NCI-H1930 (cell line): ENCODE data around the gene IQCE.

Source experiments
- DNase-seq, 2 experiments: peaks; one replicate each; lab custom pipeline; 2025; lab: John Stamatoyannopoulos, UW

The IQCE gene

DNA sequence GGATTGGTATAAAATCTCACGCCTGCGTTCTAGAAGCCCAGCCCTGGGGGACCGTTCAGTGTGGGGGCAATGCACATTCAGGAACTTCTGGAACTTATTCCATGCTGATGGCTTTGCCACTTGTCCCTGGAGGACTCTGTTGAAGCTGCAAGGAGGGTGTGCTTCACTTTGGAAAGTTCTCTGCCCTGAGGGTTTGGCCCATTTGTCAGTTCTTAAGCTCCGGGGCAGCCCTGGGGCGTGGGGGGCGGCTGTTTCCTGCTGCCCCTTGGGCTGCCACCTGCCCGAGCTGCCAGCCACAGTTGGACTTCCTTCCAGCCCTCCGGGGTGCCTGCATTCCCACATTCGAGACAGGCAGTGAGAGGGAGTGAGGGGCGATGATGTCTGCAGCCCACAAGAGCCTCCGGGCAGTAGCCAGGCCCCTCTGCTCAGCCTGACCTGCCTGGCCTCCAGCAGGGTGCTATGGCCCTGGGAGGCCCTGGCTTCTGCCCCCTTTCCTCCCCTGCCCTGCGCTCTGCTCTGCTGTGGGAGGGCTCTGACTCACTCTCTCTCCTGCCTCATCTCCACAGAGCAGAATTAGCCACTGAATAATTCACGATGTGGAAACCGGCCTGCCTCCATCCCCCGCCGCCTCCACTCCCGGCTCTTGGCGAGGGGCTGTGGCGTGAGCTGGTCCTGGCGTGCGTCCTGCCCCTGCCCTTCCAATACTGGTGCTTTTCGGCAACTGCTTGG lies 74.9 kb downstream of the IQCE start:
- no peak for DNase-seq

DNA sequence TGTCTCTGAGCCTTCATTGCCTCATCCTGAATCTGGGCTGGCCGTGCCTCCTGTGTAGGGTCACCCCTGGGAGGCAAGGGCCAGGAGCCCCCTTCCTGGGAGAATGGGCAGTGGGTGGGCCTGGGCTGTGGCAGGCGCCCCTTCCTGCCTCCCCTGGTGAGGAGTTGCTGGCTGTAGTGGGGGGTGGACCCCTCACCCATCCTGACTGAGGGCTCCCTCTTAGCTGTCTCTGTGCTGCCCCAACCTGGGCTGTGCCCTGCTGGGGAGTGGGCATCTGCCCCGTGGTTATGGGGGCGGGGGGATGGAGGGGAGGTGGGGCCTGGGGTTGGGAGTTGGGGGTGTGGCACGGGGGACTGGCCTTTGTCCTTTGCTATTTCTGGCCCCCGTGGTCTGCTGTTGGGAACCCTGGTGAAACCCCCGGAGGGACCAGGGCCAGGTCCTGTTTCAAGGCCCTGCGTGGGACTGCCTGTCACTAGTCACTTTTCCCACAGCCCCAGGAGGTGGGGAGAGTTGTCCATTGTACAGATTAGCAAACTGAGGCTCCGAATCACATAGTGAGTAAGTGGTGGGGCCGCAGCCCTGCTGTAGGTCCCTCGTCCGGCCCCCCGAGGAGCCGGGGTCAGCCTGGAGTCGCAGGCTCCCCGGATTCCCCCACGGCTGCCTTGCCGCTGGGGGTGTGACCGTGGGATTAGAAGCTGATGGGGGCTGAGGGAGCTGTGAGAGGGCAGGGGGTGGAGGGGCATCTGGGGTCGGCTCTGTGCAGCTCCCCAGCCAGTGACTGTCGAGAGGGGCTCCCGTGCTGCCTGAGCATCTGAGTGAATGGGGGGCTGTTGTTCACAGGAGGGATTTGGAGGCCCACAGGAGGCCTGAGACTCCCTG lies 75.7 kb downstream of the IQCE start:
- no peak for DNase-seq

DNA sequence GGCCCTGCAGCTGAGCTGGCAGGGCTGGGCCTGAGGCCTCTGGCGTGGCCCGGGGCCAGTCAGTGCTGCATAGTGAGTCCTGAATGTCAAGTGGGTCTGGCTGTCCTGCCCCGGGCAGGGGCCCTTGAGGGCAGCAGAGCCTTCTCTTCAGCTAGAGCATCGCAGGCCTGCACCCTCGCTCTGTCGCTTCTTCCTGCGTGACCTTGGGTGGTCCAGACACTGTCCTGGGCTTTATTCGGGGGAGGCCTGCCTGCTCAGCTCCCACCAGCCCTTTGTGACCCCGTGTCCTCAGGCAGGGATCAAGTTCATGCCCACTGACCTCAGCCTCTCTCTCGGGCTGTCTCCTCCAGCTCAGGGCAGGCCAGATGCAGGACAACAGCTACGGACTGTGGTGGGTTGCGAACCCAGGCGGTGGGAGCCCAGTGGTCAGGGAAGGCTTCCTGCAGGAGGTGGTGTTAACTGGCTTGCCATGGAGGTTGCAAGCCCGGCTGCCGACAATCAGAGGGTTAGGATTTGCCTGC lies 76.4 kb downstream of the IQCE start:
- no peak for DNase-seq

DNA sequence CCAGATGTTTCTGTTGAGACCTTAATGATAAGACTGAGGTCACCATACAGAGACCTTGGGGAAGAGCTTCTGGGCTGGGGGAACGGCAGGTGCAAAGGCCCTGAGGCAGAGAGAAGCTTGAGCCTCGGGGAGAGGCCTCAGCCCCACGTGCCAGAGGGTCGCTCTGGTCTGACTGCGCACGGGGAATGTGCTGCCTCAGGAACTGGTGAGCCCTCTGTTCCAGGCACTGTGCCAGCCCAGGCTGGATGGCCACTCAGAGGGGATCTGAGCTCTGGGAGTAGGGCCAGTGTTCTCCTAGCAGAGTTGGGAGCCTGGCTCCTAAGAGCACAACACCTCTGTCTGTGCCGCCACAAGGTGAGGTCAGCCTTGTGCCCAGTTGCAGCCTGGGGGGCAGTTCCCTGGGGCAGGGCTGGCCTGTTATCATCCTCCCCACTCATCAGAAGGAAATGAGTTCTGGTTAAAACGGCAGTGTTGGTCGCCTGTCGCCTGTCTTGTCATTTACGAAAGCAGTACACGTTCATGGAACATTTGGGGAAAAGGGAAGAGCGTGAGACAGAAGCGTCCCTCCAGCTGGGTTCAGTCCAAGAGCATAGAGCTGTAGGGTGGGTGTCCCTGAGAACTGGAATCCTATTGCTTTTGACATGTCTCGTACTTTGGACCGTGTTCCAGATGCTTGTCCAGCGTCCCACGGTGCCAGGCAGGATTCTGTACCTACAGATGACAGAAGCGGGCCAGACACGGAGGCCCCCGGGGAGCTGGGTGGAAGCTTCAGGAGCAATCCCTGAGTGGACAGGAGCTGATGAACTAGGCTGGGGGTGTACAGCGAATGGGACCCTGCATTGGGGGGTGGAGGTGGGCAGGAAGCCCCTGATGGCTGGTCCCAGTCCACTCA lies 77.3 kb downstream of the IQCE start:
- no peak for DNase-seq

DNA sequence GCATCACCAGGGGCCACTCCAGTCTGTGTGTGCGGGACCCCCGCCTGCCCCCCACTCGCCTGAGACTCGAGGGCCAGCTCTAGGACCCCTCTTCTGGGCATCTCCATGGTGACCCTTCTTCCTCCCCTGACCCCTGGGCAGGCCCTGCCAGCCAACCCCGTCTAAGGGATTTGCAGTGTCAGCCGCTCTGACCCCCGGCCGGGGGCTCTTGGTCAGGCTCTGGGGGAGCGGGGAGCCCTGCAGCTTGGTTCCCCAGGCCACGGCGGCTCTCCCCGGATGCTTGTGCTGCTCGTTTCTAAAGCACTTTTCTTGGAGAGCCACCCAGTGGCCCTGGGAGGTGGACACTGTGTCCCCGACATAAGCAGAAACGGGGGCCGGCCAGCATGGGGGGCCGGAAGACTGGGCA lies 78.3 kb downstream of the IQCE start:
- DNase-seq, result no peak

DNA sequence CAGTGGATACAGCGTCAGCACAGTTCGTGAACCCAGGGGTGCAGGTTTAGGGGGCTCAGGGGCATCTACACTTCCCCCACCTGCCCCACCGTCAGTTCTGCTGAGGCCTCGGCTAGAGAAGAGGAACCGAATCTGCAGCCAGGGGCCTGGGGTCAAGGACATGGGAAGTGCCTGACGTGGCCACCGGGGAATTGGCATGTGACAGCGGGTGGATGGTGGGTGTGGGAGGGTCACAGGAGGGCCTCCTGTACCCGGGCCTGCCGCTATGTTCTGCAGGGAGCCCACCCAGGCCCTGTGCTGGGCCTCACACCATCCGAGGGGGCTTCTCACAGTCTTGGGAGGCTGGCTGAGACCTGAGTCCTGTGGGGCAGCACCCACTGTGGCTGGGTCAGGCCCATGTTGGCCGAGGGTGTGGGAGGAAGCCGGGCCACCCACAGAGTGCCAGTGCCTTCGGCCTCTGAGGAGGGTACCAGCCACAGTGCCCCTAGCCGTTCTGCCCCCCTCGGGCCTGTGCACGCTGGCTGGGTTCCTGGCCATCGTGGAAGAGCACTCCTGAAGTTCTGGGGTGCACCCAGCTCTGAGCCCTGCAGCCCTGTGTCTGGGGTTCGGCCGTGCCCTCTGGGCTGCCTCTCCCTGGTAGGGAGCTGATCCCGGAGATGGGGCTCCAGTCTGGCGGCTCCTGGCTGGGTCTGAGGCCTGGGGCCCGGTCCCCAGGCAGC lies 78.9 kb downstream of the IQCE start:
- no peak for DNase-seq

DNA sequence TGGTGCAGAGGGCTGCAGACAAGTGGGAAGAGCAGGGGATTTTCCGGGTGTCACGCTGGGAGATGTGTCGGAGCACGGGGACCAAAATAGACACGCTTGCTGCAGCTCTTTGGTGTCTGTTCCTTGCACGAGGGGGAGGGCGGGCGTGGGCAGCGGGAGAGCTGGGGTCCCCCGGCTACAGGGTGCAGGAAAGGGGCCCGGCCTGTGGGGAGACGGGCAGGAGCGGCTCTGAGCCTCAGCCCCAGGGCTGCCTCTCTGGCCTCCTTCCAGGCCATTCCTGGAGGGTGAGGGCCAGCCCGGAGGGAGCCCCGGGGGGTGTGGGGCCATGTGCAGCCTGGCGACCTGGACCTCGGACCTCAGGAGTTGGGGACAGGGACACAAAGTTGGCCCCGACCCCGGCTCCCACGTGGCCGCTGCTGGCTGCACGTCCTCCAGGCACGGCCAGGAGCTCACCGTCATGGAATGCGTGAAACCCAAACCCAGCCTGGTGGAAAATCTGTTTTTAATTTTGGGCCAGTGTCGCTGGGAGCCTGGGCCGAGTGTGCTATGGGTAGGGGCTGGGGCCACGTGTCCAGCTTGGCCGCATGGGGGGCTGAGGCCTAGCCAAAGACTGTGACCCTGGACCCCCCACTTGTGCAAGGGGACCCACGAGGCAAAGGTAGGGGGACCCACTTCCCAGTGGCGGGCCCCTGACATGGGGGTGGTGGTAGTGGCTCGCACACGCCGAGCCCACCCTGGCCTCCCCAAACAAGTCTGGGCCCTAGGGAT lies 79.6 kb downstream of the IQCE start:
- no peak for DNase-seq

DNA sequence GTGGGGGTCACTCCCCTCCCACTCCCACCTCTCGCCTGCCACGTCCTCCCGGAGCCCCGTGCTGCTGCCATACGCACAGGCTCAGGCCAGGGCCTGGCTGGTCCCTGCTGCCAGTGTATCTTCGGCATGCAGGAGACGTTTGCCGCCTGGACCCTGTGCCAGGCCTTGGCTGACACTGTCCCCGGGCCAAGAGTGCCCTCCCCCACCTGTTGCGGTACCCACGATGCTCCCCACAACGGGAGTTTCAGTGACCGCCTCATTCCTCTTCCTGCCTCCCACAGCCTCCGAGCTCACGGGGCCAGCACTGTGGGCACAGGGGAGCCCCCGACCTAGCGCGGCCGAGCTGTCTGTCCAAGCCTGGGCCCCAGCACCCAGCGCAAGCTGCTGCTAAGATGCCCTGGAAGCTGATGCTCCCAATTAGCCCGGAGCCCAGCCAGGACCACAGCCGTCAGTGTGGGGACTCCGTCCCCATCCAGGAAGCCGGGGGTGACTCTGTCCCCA lies 80.5 kb downstream of the IQCE start:
- no peak for DNase-seq

DNA sequence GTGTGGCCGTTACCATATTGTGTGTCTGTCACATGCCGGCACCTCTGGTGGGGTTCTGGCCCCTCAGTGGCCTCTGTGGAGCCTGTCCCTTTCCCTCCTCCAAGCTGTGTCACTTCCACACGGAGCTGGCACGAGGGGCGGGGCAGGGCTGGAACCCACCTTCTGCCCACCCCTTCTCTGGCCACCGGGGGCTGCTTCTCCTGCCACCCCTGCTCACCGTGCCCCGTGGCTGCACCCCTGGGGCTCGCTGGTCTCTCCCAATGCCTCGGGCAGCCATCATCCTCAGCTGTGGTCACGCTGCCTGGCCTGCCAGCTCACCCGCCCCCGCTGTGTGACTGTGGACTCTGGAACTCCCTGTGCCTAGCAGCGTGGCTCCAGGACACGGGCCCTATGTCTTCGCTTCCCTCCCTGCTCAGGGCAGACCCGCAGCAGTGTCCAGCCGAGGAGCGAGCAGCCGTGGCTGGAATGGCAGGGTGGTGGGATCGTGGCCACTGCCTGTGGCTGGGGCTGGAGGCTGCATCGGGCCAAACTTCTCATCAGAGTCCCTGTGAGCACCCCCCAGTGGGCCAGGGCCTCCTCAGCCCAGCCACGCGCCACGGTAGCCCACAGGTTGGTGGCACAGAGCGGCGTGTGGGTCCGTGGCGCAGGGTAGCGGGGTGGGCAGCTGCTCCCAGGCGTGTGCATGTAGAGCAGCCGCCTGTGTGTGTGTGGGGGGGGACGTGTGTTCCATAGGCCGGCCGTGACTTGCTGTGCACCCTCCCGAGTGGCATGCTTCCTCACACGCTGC lies 81.1 kb downstream of the IQCE start:
- DNase-seq, result no peak

DNA sequence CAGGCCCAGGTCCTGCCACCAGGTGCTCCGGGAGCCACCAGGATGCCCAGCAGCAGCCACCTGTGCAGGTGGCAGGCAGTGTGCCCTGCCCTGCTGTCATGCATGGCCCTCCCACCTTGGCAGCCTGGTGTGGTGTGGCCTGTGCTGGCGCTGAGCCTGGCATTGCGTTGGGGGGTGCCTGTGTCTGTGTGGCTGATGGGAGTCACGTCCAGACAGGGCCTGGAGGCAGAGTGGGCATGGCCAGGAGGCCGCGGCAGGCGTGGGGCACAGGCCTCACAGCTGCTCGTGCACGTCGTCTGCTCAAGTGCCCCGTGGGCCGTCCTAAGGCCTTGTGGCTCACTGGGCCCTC lies 81.7 kb downstream of the IQCE start:
- no peak for DNase-seq

DNA sequence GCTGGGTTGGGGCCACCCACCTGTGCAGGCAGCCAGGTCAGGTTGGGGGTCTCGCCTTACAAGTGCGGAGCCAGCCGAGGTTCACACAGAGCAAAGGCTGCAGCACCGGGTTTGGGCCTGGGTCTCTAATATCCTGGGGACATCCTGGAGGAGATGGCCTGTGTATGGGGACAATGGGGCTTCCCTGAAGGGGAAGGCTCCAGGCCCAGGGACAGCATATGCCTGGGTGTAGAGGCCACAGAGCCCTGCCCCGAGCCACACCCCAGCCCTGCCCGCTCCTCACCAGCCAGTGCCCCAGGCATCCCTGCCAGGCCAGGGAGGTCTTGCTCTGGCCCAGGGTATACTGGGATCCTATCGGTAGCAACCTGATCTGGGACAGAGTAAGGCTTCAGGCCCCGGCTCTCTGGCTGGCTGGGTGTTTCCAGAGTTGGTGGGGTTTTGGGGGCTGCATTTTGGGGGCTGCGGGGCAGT lies 82.1 kb downstream of the IQCE start:
- DNase-seq, result no peak

DNA sequence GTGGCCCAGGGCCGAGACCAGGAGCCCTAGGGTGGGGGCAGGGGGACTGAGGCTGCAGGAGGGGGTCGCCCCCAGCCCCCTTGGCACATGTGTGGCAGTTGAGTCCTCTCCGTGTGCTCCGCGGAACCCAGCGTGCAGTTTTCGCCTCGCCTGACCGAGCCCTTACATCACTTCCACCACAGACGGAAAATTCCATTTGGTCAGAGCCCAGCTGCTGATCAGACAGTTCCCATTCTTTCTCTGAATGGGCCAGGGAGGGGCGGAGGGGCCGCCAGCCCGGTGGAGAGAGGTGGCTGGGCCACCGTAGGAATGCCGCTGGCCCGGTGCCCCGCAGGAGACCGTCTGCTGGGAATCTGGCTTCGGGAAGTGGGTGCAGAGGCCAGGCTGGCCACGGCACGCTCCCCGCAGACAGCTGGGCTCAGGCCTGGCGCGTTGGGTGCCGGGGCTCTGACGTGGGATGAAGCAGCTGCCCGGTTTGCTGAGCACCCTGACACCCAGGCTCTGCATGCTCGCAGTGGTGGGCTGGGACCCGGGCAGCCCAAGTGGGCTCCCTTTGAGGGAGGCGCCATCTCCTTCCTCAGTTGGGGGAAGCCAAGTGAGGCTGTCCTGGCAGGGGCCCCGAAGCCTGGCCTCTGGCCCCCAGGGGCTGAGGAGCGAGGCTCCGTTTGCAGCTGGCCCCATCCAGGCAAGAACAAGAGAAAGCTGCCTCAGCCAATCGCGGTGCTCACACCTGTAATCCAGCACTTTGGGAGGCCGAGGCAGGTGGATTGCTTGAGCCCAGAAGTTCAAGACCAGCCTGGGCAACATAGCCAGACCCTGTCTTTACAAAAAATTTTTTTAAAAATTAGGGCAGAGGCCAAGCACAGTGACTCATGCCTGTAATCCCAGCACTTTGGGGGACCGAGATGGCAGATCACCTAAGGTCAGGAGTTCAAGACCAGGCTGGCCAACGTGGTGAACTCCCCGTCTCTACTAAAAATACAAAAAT lies 82.9 kb downstream of the IQCE start:
- no peak for DNase-seq

DNA sequence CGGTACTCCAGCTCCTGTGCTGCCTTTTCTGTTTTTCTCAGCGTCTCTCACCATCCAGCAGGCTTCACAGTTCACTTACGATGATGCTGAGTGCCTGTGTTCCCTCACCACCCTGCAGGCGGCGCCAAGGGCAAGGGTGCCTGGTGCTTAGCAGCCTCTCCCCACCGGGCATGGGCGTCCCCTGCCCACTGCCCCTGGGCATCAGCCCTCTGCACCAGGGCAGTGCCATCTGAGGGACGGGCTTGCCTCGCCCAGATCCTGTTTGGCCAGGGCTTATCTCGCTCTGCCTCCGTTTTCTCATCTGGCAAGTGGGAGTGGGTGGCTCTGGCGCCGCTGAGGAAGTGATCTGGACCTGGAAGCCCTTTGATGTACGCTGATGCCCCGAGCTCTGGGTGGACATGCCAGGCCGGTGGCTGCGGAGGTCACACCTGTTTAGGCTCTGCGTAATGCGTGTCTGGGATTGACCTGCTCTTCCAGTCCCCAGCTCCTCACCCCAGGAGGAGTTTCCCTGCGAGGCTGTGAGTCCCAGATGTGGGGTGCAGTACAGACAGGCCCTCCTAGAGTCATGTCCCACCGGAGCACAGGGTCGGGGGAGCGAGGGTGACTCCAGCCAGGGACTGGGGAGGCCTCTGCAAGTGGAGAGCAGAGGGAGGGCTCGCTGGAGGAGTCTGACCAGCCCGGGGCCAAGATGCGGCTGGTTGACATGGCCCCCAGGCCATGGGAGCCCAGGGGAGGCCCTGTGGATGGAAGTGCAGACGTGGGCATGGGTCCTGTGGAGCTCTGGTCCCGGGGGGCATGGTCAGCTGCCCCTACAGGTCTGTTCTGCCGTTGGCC lies 84.8 kb downstream of the IQCE start:
- DNase-seq, result no peak

DNA sequence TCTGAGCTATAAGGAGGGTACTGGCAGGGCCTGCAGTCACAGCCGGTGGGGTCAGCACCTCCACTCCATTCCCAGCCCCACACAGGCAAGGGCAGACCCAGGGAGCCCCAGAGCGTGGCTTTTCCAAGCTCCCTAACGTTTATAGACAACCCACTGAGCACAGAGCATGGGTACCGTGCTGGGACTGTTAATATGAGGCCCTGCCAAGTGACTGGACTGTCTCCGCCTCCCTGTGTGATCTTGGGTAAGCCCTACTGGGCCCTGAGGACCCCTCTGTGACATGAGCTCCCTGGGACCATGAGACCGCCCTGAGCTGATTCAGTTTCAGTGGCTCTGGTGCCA lies 85.4 kb downstream of the IQCE start:
- no peak for DNase-seq

DNA sequence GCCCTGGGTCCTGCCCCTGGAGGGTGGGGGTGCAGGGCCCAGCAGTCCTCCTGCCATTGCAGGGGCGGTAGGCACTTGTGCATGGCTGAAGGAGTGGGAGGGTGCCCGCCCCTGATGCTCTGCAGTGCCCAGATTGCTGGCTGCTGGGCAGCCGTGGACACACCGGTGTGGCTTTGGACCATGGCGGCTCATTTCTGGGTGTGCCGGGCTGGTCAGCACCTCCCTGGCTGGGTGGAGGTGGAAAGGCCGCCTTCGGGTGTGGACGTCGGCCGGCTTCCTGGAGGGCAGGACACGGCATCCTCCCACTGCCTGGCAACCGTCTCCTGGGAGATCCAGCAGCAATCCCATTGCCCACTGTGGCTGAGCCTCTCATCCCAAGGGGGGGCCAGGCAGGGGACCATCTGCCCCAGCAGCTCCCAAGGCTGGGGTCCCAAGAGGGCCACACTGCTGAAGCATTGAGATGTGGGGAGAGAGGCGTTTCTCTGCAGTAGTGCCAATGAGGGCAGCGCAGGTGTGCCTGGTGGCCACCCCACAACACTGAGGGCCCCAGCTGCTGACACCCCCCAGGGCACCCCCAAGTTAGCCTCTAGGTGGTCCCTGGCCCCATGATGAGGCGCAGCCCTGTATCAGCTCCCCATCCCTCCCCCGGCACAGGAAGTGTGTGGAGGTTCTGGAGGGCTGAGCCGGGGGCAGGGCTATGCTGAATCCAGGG lies 85.9 kb downstream of the IQCE start:
- no peak for DNase-seq

DNA sequence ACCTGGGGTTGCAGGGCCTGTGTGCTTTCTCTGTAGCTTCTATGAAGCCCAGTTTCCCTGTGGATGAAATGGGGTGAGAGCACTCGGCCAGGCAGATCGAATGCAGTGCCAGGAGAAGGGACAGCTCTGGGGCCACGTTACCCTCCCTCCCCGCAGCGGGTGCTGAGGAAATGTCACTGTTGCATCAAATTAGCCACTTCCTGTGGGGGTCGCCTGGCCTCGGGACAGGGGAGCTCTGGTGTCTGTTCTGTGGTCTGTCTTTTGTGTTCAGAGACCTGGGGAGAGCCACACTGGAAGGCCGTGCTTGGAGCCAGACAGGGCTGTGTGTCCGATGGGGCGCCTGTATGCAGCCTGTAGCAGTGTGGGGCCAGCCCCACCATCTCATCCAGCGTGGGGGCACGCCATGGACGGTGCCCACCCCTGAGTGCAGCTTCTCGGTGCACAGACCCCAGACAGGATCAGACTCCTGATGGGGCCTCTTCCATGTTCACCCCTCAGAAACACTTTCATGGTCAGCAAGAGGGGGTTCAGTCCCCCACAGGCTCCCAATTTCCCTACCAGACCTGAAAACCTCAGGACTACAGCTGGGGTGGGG lies 86.6 kb downstream of the IQCE start:
- DNase-seq, result no peak

DNA sequence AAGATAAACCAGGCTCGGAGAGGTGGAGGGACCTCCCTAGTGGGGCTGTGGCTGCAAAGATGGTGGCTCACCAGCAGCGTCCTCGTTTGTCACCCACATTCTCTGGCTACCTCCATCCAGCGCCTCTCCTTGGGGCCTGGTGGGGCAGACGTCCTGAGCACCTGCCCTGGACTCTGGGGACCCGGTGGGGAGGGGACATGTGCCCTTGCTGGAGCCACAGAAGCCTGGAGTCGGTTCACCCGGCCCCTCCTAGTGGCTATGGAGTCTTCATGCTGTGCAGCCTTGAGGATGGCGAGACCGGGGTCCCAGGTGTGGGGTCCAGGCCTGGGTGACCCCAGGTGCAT lies 87.5 kb downstream of the IQCE start:
- DNase-seq, result no peak
